HL-60/S4 treated with retinoic acid at 250 ng/mL for 4 days and 3 days (cell line): Measurements from ENCODE around the gene TSPAN19.

ENCODE experiments used
- in situ Hi-C: fragments of 300-500 bp; cut with MboI; formaldehyde crosslinking; loops from 2 replicates; pipeline ENCODE4 v1.7.0; 2022; ENCODE audit warnings: low sequenced_read_pairs

TSPAN19 gene

DNA sequence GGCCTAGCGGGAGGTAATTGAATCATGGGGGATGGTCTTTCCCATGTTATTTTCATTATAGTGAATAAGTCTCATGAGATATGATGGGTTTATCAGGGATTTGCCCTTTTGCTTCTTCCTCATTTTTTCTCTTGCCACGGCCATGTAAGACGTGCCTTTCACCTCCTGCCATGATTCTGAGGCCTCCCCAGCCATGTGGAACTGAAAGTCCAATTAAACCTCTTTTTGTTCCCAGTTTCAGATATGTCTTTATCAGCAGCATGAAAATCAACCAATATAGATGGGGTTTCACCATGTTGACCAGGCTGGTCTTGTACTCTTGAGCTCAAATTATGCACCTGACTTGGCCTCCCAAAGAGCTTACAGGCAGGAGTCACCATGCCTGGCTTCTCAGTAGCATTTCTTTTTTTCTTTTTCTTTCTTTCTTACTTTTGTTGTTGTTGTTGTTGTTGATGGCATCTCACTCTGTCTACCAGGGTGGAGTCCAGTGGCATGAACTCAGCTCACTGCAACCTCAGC, 33.2 kb downstream of the TSPAN19 start:
- in situ Hi-C loops: no loop called here

- in situ Hi-C loops: no loop called here
These were observed 35.3 kb downstream of the TSPAN19 start for GRCh38 chr12:85000729-85001128.

GRCh38 chr12:84998341-84998740, 37.7 kb downstream of the TSPAN19 start:
- in situ Hi-C loops: no loop called here

DNA sequence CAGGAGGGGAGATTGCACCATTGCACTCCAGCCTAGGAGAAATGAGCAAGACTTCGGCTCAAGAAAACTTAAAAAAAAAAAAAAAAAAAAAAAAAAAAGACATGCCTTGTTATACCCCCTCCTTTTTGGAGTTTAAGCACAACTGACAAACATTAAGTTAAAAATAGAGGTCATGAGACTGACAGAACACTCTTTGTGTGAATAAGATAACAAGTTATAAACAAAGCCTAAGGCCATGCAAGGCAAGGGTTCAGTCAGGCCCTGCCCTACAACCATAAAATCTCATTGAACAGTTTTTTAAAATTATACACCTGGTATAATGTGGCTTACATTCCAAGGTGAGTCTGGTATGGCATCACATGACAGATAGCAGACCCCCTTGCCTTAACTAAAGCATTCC, 39.3 kb downstream of the TSPAN19 start:
- in situ Hi-C loops: no loop called here

GRCh38 chr12:84995641-84996040, 40.4 kb downstream of the TSPAN19 start:
- in situ Hi-C loops: no loop called here

GRCh38 chr12:84994426-84994825, 41.7 kb downstream of the TSPAN19 start:
- in situ Hi-C loops: no loop called here

GRCh38 chr12:84986586-84986985, 49.5 kb downstream of the TSPAN19 start:
- in situ Hi-C loops: no loop called here

- in situ Hi-C loops: no loop called here
These were observed 50.0 kb downstream of the TSPAN19 start for GRCh38 chr12:84986117-84986516.

GRCh38 chr12:84983289-84983688, 52.8 kb downstream of the TSPAN19 start:
- in situ Hi-C loops: no loop called here

DNA sequence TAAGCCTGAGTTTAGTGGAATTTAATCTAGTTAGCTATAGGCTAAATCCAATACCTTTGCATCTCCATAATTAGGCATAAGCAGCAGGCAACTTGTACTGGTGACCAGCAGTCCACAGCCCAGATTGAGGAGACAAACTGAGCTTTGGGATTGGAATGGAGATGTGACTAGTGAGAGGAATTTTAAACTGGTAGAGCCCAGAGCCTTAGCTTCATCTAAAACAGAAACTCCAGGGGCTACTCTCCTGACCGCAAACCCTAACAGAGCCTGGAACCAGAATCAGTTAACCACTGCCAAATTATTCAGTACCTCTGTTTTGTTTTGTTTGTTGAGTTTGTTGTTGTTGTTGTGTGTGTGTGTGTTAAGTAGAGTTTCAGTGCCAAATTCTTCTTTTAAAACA, 53.2 kb downstream of the TSPAN19 start:
- in situ Hi-C loops: no loop called here

- in situ Hi-C loops: no loop called here
These were observed 57.2 kb downstream of the TSPAN19 start for GRCh38 chr12:84978921-84979320.

DNA sequence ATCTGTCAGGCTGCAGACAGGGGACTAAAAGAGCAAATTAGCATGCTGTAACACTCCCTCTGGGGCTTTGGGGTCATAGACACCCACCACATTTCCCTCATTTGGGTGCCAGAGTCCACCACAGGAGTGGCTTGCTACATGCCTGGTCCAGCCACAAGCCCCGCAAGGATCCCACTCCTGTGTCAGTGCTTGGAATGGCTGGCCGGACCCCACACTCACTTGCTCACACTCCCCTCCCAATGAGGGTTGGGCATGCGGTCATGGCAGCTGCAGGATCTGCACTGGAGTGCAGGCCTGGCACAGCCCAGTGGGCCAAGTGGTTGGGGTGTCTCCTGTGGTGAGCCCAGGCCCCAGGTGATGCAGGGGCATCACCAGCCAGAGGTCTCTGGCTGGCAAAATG, 59.9 kb downstream of the TSPAN19 start:
- in situ Hi-C loops: no loop called here

DNA sequence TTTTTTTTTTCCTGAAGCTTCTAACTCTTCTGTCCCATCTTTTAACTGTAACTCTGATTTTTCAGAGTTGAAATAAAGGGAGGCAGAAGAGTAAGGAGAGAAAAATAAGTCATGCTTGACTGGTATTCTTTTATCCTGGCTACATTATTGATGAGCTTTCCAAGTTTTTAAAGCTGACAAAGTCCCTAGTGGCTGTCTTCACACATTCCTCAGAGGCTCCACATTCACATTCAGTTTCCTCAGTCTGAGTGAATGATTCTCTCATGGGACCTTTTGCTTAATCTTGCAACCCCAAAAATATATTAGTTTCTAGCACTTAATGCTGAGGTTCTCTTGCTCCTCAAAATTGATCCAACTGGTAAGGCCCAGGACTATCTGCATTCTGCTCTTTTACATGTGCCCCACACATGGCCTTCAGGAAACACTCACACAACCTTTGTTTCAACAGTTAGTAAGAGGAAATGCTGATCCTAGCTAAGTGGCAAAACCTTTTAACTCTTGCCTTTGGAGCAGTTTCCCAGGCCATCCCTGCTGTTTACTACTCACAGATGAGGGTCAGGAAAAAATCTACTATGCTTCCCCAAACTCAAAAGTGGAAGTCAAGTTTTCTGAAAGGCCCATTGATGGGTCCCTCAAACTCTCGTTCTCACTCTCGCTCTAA, 61.8 kb downstream of the TSPAN19 start:
- in situ Hi-C loops: no loop called here

- in situ Hi-C loops: no loop called here
These were observed 63.1 kb downstream of the TSPAN19 start for GRCh38 chr12:84973026-84973425.

DNA sequence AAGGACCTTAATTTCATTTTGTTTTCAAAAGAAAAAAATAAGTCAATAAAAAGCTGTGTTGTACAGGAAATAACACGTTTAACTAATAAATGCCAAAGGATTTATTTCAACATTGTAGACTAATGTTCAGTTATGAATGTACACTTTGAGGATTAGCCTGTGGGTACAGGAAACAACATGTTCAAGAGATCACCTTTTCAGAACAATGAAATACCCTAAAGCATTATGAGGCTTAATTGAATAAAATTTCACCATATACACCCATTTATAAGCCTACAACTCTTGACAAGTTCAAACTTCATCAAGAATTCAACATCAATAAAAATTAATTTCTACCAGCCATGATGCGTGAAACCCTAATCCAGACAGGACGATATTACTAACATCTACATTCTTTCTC, 66.9 kb downstream of the TSPAN19 start:
- in situ Hi-C loops: no loop called here
